GM12801 (cell line): ENCODE measurements around the gene BCL2L11.

Experiments
- TF ChIP-seq, protein P1 (sequence below): IDR thresholded peaks from one replicate; pipeline ENCODE4 v1.5.1; 2011; ENCODE audit warnings: control low read depth; ENCODE audit not compliant: insufficient read length; ENCODE audit errors: extremely low read depth

BCL2L11 gene

DNA sequence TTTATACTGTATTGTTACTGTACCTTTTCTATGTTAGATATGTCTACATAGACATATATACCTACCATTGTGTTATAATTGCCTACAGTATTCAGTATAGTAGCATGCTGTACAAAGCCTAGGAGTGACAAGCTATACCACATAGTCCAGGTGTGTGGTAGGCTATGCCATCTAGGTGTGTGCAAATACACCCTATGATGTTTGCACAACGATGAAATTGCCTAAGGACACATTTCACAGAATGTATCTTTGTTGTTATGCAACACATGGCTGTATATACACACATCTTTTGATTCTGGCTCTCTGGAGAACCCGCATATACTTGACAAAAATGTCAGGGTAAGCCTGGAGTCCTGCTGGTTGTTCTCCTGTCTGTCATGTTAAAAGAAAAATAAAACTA is 85.1 kb downstream of the BCL2L11 start:
- TF ChIP-seq, protein P1, sequence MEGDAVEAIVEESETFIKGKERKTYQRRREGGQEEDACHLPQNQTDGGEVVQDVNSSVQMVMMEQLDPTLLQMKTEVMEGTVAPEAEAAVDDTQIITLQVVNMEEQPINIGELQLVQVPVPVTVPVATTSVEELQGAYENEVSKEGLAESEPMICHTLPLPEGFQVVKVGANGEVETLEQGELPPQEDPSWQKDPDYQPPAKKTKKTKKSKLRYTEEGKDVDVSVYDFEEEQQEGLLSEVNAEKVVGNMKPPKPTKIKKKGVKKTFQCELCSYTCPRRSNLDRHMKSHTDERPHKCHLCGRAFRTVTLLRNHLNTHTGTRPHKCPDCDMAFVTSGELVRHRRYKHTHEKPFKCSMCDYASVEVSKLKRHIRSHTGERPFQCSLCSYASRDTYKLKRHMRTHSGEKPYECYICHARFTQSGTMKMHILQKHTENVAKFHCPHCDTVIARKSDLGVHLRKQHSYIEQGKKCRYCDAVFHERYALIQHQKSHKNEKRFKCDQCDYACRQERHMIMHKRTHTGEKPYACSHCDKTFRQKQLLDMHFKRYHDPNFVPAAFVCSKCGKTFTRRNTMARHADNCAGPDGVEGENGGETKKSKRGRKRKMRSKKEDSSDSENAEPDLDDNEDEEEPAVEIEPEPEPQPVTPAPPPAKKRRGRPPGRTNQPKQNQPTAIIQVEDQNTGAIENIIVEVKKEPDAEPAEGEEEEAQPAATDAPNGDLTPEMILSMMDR = no peak

DNA sequence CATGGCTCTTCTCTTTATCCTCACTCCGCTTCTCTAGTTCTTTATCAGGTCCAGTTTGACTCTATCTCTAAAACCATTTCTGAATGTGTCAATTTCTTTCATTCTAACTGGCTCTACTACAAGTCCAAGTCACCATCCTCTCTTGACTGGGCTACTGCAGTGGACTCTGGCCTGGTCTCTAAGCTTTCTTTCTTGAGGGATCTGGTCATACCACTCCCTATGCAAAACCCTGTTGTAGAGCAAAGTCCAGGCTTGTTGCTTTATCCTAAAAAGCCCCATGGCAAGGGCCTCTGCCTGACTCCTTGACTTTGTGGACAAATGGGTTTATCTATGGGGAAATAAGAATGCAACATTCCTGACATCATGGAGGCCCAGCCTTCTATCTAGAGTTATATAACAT is 87.1 kb downstream of the BCL2L11 start:
- TF ChIP-seq, protein P1 = no peak

DNA sequence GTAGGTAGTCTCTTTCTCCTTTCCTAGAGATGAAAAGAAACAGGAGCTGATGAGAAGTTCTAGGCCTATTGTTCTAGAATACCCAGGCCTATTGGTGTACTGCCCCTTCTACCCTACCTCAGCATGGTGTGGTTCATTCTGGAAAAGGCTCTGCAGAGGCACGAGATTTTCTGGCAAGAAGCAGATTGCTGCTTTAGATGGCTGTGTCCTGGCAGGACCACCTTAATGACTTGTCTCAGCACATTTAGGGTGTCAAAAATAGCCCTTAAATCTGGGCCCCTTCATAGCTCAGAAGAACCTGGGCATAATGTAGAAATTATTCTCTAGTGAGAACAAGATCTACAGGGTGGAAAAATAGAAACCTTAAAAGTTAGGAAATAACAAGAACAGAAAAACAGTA is 87.9 kb downstream of the BCL2L11 start:
- TF ChIP-seq, protein P1 = no peak

DNA sequence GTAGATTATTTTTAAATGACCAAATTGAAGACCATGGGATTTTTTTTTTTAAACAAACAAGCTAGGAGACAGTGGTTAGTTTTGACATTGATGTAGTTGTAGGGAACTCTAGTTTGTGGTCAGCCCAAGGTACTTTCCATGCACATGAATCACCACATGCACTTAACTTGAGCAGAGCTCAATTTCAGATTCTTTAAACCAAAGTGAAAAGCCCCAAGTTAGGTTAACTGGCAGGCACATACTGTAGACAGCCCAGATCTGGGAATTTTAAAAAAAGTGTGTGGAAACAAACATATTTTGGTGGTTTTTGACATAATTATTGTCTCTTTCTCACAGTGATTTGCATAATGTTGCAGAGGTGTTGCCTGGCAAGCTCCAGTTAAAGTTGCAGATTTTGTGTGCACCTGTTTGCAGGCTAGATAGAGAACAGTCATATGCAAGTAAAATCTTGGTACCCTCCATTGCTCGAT is 88.4 kb downstream of the BCL2L11 start:
- TF ChIP-seq, protein P1 = no peak

DNA sequence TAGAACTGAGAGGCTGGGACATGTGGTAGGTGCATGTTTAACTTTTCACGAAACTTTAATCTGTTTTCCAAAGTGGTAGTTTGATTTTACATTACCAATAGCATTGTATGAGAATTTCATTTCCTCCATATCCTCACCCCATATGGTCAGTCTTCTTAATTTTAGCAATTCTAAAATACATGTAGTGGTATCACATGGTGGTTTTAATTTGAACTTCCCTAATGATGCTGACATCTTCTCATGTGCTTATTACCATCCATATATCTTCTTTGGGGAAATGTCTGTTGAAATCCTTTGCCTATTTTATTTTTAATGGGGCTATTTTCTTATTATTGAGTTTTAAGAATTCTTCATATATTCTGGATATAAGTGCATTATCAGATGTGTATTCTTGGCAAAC is 89.3 kb downstream of the BCL2L11 start:
- TF ChIP-seq, protein P1 = no peak

DNA sequence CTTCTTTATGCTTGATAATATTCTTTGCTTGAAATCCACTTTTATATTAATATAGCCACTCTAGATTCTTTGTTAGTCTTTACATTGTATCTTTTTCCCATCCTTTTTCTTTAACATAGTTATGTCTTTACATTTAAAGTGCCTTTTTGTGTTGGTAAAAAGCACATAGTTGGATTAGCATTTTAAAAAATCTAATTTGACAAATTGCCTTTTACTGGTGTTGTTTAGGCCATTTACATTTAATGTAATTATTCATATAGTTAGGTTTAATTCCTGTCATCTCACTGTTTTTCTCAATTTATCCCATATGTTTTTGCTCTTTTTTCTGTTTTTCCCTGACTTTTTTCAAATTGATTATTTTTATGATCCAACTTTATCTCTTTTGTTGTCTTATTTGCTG is 93.2 kb downstream of the BCL2L11 start:
- TF ChIP-seq, protein P1 = no peak

DNA sequence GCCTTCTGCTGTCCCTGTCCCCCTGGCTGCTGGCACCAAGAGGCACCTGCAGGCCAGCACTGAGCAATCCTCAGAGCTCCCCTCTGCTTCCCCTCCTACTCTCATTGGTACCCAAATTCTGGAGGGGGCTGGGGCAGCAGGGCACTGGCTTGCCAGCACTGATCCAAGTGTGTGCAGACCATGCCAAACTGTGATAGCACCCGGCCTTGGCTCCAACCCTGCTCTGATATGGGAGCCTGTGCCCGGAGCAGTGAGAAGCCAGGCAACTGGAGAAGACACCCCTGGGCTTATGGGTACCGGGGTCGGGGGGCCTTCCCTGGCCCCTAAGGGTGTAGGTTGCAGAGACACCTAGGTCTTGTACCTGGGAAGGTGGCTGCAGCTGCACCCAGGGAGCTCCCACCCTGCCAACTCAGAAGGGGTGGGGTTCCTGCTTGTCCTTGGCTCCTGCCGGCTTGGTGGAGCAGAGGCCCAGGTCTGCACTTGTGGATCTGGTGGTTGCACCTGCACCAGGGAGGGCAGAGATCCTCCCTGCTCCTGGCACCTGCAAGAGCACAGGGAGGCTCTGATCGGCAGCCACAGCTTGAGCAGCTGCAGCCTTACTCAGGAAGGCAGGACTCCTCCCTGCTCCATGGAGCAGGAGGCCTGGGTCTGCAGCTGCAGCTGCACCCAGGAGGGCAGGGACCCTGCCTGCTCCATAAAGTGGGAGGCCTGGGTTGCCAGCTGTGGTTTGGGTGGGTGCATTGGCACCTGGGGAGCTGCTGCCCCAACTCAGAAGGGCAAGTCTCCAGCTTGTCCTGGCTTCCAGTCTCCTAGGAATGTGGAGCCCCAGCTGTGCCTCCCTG is 96.3 kb downstream of the BCL2L11 start:
- TF ChIP-seq, protein P1 = no peak
